Neutrophil (primary cell): Measurements from ENCODE around the gene MYO1D.

ENCODE experiments used
- H3K27ac ChIP-seq: fragments of 200-600 bp; sonication (generic); 2 replicates; pipeline ENCODE4 v1.5.1; 2016; ENCODE audit warnings: mild to moderate bottlenecking, moderate library complexity
- H3K27me3 ChIP-seq: fragments of 200-600 bp; sonication (generic); 2 replicates; pipeline ENCODE4 v1.6.0; 2016; ENCODE audit warnings: mild to moderate bottlenecking
- H3K36me3 ChIP-seq: fragments of 200-600 bp; sonication (generic); 2 replicates; pipeline ENCODE4 v1.5.1; 2017
- H3K4me1 ChIP-seq, 2 experiments: fragments of 200-600 bp in 1 of 2; sonication (generic) in 1 of 2; 1 replicate in 1 of 2; 2 replicates in 1 of 2; pipeline versions ENCODE4 v1.5.1 to v1.6.1; 2013 to 2016; ENCODE audit warnings: low read depth in 1 of 2, low read length in 1 of 2, mild to moderate bottlenecking in 1 of 2, moderate library complexity in 1 of 2; ENCODE audit not compliant: control insufficient read depth in 1 of 2, insufficient read depth in 1 of 2
- H3K4me3 ChIP-seq, 2 experiments: fragments of 200-600 bp in 1 of 2; sonication (generic) in 1 of 2; 1 replicate in 1 of 2; 2 replicates in 1 of 2; pipeline ENCODE4 v1.5.1; 2013 to 2016; ENCODE audit warnings: low read depth in 1 of 2, low read length in 1 of 2, mild to moderate bottlenecking in 1 of 2, moderate library complexity in 1 of 2
- H3K9me3 ChIP-seq: fragments of 200-600 bp; sonication (generic); 2 replicates; pipeline ENCODE4 v1.5.1; 2016
- CTCF ChIP-seq: fragments of 200-600 bp; sonication (generic); IDR thresholded peaks from 2 replicates; pipeline ENCODE4 v1.5.1; 2016; ENCODE audit warnings: antibody characterized with exemption

Gene MYO1D

DNA sequence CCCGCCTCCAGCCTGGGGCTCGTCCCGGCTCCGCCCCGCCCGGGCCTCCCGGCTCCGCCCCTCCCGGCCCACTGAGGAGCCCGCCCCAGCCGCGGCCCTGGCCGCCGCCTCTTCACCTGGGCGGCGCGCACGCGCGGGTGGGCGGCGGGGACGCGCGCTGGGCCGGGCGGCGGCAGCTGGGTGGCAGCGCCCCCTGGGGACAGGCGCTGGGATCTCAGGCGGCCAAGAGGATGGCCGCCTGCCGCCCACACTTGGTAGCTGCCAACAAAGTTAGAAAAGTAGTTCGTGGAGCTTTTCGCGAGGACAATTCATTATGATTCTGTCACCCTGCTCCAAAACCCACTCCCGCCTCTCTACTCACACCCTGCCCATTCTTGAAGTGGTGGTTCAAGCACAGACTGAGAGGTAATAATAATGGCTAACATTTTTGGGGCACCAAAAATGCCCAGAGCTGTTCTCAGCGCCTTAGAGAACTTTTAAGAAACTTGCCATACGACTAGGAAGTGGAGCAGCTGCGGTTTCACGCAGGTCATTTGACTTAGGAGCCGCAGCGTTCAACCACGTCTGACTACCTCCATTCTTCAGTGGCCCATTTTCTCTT is 340 bp upstream of the MYO1D start:
- Histone ChIP-seq H3K27me3 (peaks cover 75% of the 10 kb centered on the region), H3K4me1 (peaks cover 11 to 12% of the 10 kb centered on the region in 2 experiments), H3K9me3 (no peaks in the 10 kb centered on the region), H3K4me3 (peak overlapping the region; percentile 47 to 65), H3K36me3 (no peaks in the 10 kb centered on the region), H3K27ac (peak overlapping the region; percentile 25)
- TF ChIP-seq CTCF = peak; percentile 77

DNA sequence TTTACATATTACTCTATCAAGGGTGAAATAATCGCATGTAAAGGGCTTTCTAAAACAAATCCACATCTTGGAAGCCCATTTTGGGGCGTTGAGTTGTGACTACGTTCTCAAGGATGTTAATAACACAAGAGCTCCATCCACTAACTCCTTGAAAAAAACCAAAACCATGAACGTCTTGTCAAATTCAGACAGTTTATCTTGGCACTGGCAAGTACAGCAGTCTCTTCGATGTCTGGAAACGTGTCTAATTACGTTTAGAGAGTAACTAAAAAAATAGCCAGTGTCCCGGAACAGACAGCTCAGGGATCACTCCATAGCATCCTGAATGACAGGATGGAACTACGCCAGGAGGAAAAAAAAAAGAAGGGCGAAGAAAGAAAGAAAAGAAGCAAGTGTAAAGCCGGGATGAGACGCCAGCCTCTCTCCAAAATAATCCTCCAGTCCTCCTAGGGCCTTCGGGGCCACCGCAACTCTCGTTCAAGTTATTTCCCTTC is 954 bp downstream of the MYO1D start:
- Histone ChIP-seq H3K9me3 (no peaks in the 10 kb centered on the region), H3K27me3 (peaks cover 62% of the 10 kb centered on the region), H3K4me3 (peak overlapping the region; percentile 47 to 65), H3K27ac (no peak overlapping the region), H3K4me1 (peaks cover 16 to 18% of the 10 kb centered on the region in 2 experiments), H3K36me3 (no peaks in the 10 kb centered on the region)
- TF ChIP-seq CTCF = no peak

- H3K4me1 ChIP-seq = peaks cover 16 to 18% of the 10 kb centered on the region in 2 experiments
- H3K27ac ChIP-seq = no peak overlapping the region
- peaks cover 57% of the 10 kb centered on the region for H3K27me3 ChIP-seq
- H3K36me3 ChIP-seq = no peaks in the 10 kb centered on the region
- TF ChIP-seq CTCF = no peak
- no peak overlapping the region for H3K4me3 ChIP-seq
- no peaks in the 10 kb centered on the region for H3K9me3 ChIP-seq
Observed at GRCh38 chr17:32875230-32875917, 1.6 kb downstream of the MYO1D start.

- Histone ChIP-seq H3K4me3 (no peak overlapping the region), H3K27me3 (peaks cover 49% of the 10 kb centered on the region), H3K27ac (no peak overlapping the region), H3K36me3 (no peaks in the 10 kb centered on the region), H3K9me3 (no peaks in the 10 kb centered on the region), H3K4me1 (peaks cover 16 to 18% of the 10 kb centered on the region in 2 experiments)
- TF ChIP-seq CTCF = no peak
Observed at GRCh38 chr17:32873114-32873513, 3.8 kb downstream of the MYO1D start.

DNA sequence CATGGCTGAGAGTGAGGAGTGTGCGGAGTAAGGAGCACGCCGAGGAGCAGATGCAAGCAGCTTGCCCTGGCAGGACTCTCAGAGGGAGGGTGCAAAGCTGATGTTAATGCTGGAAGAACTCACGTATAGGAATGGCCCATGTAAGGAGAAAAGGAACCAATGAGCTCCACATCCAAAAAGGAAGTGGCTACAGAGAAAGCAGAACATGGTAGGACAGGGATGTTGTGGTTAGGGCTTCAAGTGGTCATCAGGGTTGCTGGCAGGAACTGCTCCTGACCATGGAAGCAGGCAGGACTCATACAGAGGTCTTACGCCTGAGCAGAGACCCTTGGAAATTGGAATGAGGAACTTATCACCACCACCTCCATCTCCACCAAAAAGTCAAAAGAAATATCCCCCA is 5.2 kb downstream of the MYO1D start:
- no peaks in the 10 kb centered on the region for H3K9me3 ChIP-seq
- H3K36me3 ChIP-seq = no peaks in the 10 kb centered on the region
- H3K27ac ChIP-seq = no peak overlapping the region
- peaks cover 39% of the 10 kb centered on the region for H3K27me3 ChIP-seq
- TF ChIP-seq CTCF = no peak
- H3K4me1 ChIP-seq = peaks cover 10 to 11% of the 10 kb centered on the region in 2 experiments
- no peak overlapping the region for H3K4me3 ChIP-seq
